GM19025 (cell line): Measurements from ENCODE around the gene TAF4.
A peak's percentile ranks its signal among the peaks of the same experiment; 100 is the strongest.
"Not testable (repeated sequence)": the region's sequence is repeated elsewhere in the genome, so short reads cannot be mapped to it uniquely, and the experiment has no call there.

Experiments
- ATAC-seq: cut with Tn5 transposase; IDR thresholded peaks from one replicate; pipeline ENCODE4 v1.9.1; 2021; ENCODE audit warnings: mild to moderate bottlenecking, low read depth, moderate library complexity; ENCODE audit not compliant: unreplicated experiment

Gene TAF4

DNA sequence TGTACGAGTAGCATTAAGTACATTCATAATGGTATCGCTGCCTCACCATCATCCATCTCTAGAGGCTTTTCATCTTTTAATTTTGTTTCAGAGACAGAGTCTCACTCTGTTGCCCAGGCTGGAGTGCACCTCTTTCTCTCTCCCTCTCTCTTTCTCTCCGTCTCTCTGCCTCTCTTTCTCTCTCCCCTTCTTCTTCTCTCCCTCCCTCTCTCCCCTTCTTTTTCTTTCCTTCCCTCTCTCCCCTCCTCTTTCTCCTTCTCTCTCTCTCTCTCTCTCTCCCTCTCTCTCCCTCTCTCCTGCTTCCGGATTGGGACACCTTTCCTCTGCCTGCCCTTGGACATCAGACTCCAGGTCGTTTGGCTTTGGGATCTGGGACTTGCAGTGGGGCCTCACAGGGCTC lies 17.6 kb upstream of the TAF4 start:
- ATAC-seq, result no peak

DNA sequence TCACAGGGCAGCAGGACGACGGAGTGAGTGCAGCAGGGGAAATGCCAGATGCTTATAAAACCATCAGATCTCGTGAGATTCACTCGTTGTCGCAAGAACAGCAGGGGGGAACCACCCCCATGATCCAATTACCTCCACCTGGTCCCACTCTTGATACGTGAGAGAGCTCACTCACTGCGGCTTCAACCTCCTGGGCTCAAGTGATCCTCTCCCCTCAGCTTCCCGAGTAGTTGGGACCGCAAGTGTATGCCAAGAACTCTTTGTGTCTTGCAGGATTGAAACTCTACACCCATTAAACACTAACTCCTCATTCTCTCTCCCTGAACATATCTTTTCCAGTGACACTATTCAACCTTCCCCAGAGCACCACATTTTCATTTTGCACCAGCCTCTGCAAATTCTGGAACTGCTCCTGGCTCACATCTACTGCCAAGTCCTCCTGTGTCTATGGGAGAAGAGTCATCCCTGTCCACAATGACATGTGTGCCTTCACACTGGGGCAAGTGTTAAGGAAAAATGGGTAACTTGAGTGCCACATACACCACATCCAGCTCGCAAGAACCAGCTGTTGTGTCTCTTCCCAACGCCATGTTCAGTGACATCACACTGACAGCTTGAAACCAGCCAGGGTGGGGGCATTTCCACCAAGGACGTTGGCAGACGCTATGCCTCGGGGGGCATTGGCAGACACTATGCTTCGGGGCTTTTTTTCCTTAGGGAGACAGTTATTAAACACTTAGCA lies 14.7 kb upstream of the TAF4 start:
- no peak for ATAC-seq

DNA sequence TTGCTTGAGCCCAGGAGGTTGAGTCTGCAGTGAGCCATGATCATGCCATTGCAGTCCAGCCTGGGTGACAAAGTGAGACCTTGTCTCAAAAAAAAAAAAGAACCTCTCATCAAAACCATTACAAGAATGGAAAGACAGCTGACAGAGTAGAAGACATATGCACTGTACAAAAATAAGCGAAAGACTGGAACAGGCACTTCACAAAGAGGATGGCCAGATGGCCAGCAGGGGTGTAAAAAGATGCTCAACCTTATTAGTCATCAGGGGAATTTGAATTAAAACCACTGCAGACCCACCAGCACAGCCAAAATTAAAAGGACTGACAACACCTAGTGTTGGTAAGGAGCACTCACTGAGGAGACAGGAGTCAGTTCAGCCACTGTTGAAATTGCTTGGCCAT lies 13.5 kb upstream of the TAF4 start:
- no peak for ATAC-seq

DNA sequence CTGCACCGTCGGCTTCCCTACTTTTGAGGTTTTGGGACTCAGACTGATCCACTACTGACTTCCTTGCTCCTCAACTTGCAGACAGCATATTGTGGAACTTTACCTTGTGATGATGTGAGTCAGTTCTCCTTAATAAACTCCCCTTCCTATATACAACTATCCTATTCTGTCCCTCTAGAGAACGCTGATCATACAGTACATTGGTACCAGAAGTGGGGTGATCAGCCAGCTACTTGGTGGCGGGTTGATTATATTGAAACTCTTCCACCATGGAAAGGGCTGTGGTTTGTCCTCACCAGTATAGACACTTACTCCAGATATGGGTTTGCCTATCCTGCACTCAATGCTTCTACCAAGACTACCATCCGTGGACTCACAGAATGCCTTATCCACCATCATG lies 7.6 kb upstream of the TAF4 start:
- no peak for ATAC-seq

DNA sequence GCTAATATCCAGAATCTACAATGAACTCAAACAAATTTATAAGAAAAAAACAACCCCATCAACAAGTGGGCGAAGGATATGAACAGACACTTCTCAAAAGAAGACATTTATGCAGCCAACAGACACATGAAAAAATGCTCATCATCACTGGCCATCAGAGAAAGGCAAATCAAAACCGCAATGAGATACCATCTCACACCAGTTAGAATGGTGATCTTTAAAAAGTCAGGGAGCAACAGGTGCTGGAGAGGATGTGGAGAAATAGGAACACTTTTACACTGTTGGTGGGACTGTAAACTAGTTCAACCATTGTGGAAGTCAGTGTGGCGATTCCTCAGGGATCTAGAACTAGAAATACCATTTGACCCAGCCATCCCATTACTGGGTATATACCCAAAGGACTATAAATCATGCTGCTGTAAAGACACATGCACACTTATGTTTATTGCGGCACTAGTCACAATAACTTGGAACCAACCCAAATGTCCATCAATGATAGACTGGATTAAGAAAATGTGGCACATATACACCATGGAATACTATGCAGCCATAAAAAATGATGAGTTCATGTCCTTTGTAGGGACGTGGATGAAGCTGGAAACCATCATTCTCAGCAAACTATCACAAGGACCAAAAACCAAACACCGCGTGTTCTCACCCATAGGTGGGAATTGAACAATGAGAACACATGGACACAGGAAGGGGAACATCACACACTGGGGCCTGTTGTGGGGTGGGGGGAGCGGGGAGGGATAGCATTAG lies 6.2 kb upstream of the TAF4 start:
- not testable (repeated sequence) for ATAC-seq

DNA sequence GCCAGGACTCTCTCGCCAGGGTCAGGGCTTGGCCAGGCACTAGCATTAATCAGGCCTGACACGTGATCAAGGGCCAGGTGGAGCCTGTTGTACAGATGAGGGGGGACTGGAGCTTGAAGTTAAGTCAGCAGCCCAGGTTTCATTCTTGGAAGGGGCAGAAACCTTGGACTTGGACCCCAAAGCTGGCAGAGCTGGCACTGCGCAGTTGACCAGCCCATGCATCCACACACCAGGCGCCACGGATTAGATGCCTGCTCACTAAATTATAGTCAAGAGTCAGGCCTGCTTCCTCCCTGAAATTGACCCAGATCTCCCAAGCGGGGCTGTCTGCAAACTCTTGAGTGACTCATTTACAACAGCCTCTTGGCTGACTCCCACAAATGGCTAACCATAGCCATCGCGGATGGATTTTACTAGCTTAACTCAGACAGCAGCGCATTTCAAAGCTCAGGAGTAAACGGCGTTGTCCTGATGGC lies 4.1 kb upstream of the TAF4 start:
- ATAC-seq, result no peak

DNA sequence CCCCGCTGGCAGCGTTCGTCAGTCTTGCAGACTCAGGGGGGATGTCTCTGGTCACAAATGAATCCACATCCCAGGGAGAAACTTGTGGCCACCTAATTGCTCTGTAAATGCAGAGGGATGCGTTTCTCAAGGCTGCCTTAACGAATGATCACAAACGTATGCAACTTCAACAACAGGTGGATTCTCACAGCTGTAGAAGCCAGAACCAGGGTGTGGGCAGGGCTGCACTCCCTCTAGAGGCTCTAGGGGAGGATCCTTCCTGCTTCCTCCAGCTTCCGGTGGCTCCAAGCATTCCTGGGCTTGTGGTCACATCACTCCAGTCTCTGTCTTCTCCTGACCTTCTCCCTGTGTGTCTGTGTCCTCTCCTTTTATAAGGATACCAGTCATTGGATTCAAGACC lies 3.3 kb upstream of the TAF4 start:
- no peak for ATAC-seq

DNA sequence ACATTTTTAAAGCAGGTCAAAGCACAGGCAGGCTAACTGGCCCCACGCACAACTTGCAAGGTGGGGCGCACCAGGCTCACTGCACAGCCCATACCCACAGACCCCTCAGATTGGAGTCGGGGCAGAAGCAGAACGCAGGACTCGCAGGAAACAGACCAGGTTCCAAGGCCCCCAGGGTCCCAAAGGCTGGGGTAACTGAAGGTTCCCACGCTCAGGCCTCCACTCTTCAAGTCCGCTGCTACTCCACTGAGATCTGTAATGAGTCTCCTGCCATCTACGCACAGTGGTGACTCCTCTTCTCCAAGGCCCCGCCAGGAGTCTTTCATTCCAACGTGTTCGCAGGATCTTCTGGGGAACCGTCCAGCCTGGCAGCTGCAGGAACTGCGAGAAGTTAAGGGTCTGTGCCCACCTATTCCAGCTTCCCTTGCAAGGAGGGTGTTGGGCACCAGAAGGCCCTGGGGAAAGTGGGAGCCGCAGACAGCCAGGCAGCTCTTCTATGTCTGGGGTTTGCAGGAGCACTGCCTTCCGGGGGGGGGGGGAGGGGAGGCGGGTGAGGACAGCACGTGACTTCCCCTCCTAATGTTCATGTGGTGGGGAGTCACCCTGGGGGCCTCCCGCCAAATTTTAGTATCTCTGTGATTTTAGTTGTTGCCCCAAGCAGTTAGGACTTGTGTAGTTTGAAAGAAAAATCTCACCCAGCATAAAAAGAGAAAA lies 2.0 kb upstream of the TAF4 start:
- no peak for ATAC-seq

DNA sequence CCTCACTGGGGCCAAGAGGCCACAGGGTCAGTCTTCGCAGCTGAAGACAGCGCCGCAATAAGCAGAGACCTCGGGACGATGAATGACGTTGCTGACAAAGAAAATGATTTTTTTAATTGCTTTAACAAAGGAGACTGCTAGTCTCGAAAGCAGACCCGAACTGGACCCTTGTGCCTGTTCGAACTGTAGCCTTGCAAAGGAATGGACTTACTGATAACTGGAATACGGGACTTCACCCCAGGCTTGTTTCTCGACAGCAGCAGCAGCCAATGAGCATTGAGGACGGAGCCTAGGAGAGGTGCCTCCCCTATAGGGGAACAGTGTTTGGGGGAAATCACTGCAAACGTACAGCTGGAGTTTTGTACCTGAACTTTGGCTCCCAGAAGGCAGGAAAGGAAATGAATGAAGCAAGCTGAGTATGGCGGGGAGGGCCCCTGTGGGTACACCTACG lies 1.3 kb upstream of the TAF4 start:
- ATAC-seq, result no peak

DNA sequence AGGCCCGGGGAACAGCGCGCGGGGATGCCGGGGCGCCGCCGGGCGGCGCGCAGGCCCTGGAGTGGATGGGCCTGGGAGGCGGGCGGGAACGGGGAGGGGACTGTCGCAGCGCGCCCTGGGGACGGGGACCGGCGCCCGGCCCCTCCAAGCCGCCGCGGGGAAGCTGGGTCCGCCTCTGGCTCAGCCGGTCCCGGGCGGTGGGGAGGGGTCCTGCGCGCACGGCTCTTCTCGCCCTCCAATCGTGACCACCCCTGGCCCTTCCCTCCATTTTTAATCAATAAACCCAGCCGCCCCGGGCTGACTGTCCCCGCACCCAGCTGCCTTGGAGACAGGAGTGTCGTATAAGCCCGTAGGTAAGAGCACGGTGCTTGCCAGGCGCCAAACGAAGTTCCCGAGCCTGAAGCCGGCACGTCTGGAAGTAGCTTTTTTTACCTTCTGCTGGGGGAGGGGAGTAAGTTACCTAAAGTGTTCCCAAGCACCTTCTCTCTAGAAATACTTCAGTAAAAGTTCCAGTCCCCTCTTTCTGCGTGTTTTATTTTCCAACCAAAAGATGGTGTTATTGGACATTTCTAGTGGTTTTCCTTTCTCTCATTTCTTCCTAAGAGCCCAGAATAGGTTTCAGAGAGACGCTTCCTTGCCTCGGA lies 780 bp upstream of the TAF4 start:
- peak; percentile 3 for ATAC-seq

DNA sequence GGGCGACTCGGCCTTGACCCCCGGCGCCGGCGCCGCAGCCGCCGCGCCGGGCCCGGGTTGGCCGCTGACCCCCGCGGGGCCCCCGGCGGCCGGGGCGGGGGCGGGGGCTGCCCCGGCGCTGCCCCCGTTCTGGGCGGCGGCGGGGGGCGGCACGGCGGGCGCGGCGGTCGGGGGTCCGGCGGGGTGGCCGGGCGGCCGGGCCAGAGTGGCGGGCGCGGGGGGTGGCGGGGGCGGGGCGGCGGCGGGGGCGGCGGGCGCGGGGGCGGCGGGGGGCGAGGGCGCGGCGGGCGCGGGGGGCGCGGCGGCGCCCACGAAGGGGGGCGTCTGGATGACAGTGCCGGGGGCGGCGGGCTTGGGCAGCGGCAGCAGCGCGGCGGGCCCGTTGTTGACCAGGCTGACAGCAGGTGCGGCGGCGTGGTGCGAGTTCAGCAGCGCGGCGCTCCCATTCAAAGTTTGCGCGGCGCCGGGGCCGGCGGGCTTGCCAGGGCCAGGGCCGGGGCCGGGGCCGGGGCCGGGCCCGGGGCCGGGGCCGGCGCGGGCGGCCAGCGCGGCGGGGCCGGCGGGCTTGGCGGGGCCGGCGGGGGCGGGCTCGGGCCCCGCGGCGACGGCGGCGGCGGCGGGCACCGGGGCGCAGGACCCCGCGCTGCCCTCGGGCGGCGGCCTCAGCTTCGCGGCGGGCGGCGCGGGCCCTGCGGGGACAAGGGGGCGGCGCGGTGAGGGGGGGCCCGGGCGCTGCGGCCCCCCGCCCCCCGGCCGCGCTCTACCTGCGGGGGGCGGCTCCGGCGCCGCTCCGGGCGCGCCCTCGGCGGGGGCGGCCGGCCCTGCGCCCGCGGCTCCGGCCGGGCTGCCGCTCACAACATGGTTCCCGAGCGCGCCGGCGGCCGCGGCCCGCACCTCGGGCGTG lies 659 bp downstream of the TAF4 start:
- ATAC-seq, result peak; percentile 19

DNA sequence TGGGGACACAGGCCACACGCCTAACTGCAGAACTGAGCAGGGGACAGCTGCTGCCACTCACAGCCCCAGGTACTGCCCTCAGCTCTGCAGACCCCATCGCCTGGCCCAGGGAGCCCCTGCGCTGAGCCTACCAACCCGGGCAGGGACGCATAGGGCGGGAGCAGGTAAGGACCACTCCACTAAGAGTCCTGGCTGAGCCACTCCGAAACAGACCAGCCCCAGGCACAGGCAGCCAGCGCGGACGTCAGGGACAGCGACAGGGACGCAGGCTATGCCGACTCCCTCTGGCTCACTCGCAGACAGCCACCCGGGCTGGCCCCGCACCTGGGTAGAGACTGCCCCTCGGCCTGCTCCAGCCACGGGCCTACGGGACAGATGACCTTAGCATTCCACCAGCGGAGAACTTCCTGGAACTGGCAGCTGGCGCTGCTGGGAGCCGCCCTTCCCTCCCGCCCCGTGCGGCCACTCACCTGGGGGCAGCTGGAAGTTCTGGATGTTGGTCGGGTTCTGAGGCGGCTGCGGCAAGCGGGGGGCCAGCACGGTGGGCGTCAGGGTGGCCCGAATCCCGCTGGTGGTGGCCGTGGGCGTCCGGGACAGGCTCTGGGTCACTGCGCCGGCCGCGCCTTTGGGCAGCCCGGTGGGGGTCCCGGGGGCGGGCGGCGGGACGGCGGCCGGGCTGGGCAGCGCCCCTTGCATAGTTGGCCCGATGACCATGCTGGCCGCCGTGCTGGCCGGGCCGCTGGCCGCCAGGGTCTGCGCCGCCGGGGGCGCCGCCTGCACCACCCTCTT lies 1.5 kb downstream of the TAF4 start:
- ATAC-seq, result no peak

DNA sequence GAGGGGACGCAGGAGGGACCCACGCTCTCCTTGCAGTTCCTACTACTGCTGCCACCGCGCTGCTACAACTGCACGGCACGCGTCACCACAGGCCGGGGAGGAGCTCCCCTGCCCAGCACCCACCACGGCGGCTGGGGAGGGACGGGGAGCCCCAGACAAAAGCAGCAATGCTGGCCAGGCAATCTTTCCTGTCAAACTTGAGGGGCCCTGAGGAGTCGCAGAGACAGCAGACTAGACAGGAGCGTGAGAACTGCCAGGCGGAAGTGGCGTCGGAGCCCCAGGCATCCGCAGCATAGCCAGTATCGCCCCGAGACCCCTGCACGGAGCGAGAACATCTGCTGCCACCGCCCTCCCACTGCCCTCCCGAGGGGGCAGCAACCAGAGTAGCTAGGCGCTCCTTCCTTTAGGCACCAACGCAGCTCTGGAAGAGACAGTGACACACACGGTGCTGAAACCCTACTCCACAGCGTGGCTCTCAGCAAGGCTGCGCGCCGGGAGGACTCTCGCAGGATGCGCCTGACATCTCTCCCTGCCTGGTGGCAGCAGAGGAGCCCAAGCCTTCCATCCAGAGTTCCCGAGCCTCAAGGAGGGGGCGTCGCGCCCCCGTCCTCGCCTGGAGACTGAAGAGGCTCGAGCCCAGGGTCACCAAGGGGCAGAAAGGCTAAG lies 2.2 kb downstream of the TAF4 start:
- ATAC-seq, result no peak

DNA sequence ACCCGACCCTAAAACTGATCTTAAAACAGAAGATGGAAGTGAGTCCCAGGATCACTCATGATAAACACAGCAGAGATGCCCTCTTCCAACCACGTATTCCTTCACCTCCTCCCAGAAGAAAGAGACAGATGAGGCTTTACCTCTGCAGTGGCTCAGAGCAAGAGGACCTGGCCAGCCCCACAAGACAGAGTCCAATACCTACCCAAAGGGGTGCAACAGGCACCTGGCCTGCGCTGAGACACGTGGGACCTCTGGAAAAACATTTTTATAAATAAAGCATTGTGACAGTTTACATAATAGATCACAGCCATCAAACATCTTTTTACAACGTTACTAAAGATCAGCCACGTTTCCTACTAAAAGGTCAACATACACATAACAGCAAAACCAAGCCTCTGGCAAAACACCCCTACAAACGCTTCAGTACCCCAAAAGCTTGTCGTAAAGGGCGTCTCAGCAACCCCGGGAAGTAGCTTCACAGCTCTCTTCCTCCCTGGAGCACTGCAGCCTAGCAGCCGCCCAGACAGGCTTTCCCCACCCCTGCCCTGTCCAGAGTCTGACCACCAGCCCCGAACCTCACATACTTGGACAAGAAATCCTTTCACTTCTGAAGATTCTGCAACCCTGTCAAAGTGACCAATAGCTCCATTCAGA lies 2.9 kb downstream of the TAF4 start:
- ATAC-seq, result no peak

DNA sequence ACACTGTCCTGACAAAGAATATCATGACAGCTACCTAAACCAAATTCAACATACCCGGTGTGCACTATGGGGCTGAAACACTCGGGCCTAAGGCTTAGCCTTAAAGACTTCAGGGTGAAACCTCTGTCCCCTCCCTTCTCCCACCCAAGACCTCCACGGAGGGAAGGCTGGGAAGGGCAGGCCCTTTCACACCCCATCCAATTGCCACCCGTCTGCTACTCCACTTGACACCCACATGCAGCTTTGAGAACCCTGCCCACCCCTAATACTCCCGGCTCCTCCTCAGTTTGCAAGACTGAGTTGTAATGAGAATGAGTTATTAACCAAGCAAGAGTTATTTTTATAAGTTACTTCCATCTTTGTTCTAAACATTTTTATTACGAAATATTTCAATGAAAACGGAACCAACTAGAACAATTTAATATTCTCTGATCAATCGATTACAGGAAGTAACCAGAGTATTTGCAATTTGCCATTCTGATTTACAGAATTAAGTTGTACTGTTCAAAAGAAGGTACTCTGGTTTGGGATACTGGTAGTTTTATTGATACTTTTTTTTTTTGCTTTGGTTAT lies 3.7 kb downstream of the TAF4 start:
- ATAC-seq, result no peak

DNA sequence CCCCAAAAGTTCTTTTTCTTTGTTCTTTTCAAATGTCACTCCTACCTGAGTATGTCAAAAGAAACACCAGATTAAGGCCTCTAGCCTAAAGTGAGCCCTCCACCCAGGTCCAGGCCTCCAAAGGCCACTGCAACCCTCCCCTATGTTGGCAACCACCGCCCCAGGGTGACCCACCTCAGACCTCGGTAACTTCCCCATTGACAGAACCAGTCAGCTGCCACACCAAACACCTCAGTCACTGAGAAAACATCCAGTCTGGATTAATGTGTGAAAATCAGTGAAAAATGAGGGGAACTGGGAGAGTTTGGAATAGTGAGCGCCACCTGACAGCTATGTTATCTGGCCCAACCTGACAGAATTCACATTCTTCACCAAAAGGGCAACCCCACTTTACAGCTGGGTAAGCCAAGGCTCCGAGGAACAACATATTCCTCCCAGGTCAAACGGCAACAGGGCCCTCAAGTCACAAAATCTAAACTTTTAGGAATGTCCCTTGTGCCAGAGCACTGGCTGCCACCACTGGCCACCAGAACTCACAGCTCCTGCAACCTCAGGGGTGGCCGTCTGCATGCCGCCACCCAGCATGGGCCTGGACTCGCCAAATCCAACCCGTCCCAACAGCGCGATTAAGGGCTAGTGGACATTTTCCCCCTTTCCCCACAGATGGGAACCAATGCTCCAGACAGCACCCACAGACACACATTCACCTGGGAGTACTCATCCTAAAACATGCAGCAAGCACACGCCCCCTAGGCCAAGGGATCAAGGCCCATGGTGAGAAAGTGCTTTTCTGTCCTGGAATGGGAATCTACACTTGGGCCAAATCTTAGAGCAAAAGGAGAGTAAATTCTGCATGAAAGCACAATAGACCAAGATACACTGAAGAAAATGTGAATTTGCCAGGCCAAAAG lies 4.8 kb downstream of the TAF4 start:
- no peak for ATAC-seq
